Lower leg skin (tissue), 3 donors: ENCODE data around the gene PLEKHN1.

Experiments
- CTCF ChIP-seq, 3 donors: fragments of 450-650 bp; IDR thresholded peaks; one replicate each; pipeline ENCODE4 v1.5.1; 2016; ENCODE audit warnings: antibody characterized with exemption in 3 of 3, mild to moderate bottlenecking in 3 of 3, moderate library complexity in 2 of 3
- POLR2A ChIP-seq, 2 donors: fragments of 450-650 bp; IDR thresholded peaks; one replicate each; pipeline ENCODE4 v1.6.1; 2016 to 2017; ENCODE audit warnings: antibody characterized with exemption in 2 of 2, mild to moderate bottlenecking in 1 of 2, moderate library complexity in 1 of 2

GRCh38 chr1:974687-975328 is 8.5 kb downstream of the PLEKHN1 start:
- no peak for TF ChIP-seq POLR2A (IDR thresholded peaks at IDR 0.05)
- no peak for TF ChIP-seq CTCF (IDR thresholded peaks at IDR 0.05)
